Keratinocyte (primary cell): Measurements from ENCODE around the gene NOS3.

ENCODE experiments used
- CTCF ChIP-seq, 3 experiments: IDR thresholded peaks in 1 of 3; conservative IDR thresholded peaks in 1 of 3; optimal IDR thresholded peaks in 1 of 3; 2 replicates in 2 of 3; 3 replicates in 1 of 3; pipeline versions ENCODE3 to v1.5.1; 2011; ENCODE audit warnings: low read length in 3 of 3, mild to moderate bottlenecking in 3 of 3, moderate library complexity in 2 of 3, control low read depth in 1 of 3, inconsistent platforms in 1 of 3; ENCODE audit not compliant: insufficient read depth in 2 of 3; ENCODE audit errors: extremely low read depth in 1 of 3
- EZH2 ChIP-seq: IDR thresholded peaks from one replicate; pipeline ENCODE4 v1.6.1; 2012; ENCODE audit warnings: inconsistent platforms, mild to moderate bottlenecking, low read length, moderate library complexity

GRCh38 chr7:151051108-151051507 is 60.3 kb downstream of the NOS3 start:
- no peak for TF ChIP-seq CTCF (optimal IDR thresholded peaks at IDR 0.05 in 1 of 3, IDR thresholded peaks at IDR 0.05 in 1 of 3, conservative IDR thresholded peaks at IDR 0.05 in 1 of 3; ENCODE audit: extremely low read depth in 1 of 3, insufficient read depth in 2 of 3, low read length in 3 of 3)
- no peak for TF ChIP-seq EZH2
